Left lung (tissue), 10 donors: ENCODE results near the gene TSHZ3. TPM values are rescaled to one million over a fixed set of nuclear protein-coding genes. Genes with fewer than 3 reads are reported as not detected.

ENCODE experiments used
- ATAC-seq: fragments of 200-7000 bp; cut with Tn5 transposase; one replicate; pipeline ENCODE4 v1.9.1; 2020; ENCODE audit warnings: moderate library complexity
- DNase-seq, 4 donors: peaks; one replicate each; pipeline ENCODE4 v3.0.0-alpha.2; 2013 to 2020
- H3K27ac ChIP-seq, 2 donors: fragments of 200-600 bp; sonication (generic) in 1 of 2; one replicate each; pipeline versions ENCODE4 v1.5.0 to v1.8.0; 2020 to 2021
- H3K27me3 ChIP-seq, 2 donors: fragments of 200-600 bp; sonication (generic) in 1 of 2; one replicate each; pipeline versions ENCODE4 v1.5.0 to v1.8.0; 2020 to 2021
- H3K36me3 ChIP-seq, 2 donors: fragments of 200-600 bp; sonication (generic) in 1 of 2; one replicate each; pipeline versions ENCODE4 v1.5.0 to v1.8.0; 2020 to 2021
- H3K4me1 ChIP-seq, 2 donors: fragments of 200-600 bp; one replicate each; pipeline ENCODE4 v1.8.0; 2021
- H3K4me3 ChIP-seq, 2 donors: fragments of 200-600 bp; sonication (generic) in 1 of 2; one replicate each; pipeline versions ENCODE4 v1.5.0 to v1.8.0; 2020 to 2021; ENCODE audit warnings: mild to moderate bottlenecking in 1 of 2
- H3K9me3 ChIP-seq, 2 donors: fragments of 200-600 bp; sonication (generic) in 1 of 2; one replicate each; pipeline versions ENCODE4 v1.5.0 to v1.8.0; 2020 to 2021
- intact Hi-C, 2 donors: fragments of 100-400 bp; cut with DNase I; formaldehyde crosslinking; loops; one replicate each; pipeline versions ENCODE4 v1.11.2 to v1.14.2; 2022
- polyA plus RNA-seq, 6 donors: library from polyadenylated mRNA; unstranded; fragments of 120-200 nt; gene quantifications; one replicate each; pipeline ENCODE4 v1.2.1, GENCODE V29; 2013; ENCODE audit not compliant: insufficient read length in 6 of 6
- total RNA-seq, 2 donors: library from RNA; stranded (reverse); fragmentation: NEBNext Ultra II Directional; extraction: Animal tissue kit (Norgen Biotek cat#: 25700); gene quantifications; one replicate each; pipeline ENCODE4 v1.2.1, GENCODE V29; 2021
- TF ChIP-seq, protein P1 (sequence below), 2 donors: fragments of 200-600 bp; sonication (generic) in 1 of 2; IDR thresholded peaks; one replicate each; pipeline versions ENCODE4 v1.5.0 to v1.8.0; 2021; ENCODE audit warnings: antibody characterized with exemption in 2 of 2
- donor health status: DM: no; HTN: yes; CAD: no.
- donor health status: DM: no; HTN: no; CAD: no.

The TSHZ3 gene
- total and polyA plus RNA-seq, 8 donors, result 6.7 to 42.9 (median 35.2) TPM

DNA sequence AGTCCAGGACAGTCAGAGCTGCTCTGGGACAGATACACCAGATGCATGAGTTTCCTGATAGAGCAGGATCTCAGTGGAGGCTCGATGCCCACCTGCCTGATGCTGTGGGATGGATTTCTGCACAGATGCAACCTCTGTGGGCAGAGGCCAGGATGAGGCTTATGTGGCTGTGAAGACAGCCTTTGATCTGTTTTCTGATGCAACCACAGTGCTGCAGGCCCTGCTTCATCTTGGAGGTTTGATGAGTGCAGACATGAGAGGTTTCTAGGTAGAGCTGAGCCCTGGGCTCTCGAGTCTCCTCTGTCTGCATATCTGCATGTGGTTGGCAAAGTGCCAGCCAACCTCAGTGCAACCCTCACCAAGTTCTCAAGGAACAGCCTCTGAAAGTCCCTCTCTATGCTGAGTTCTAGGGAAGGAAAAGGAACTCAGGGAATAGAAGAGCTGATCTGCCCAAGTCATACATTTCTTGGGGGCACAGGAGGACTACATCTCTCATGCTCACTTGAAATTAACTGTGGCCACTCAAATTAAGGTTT is 23.1 kb upstream of the TSHZ3 start:
- Histone ChIP-seq H3K27ac (no peak overlapping the region), H3K36me3 (no peaks in the 10 kb centered on the region), H3K4me1 (no peaks in the 10 kb centered on the region), H3K27me3 (peaks cover 0 to 4% of the 10 kb centered on the region in 2 donors), H3K9me3 (peaks cover 0 to 4% of the 10 kb centered on the region in 2 donors), H3K4me3 (no peak overlapping the region)
- intact Hi-C loops, result no loop called here
- no peak for ATAC-seq
- TF ChIP-seq, protein P1, sequence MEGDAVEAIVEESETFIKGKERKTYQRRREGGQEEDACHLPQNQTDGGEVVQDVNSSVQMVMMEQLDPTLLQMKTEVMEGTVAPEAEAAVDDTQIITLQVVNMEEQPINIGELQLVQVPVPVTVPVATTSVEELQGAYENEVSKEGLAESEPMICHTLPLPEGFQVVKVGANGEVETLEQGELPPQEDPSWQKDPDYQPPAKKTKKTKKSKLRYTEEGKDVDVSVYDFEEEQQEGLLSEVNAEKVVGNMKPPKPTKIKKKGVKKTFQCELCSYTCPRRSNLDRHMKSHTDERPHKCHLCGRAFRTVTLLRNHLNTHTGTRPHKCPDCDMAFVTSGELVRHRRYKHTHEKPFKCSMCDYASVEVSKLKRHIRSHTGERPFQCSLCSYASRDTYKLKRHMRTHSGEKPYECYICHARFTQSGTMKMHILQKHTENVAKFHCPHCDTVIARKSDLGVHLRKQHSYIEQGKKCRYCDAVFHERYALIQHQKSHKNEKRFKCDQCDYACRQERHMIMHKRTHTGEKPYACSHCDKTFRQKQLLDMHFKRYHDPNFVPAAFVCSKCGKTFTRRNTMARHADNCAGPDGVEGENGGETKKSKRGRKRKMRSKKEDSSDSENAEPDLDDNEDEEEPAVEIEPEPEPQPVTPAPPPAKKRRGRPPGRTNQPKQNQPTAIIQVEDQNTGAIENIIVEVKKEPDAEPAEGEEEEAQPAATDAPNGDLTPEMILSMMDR (IDR thresholded peaks at IDR 0.05), result no peak
- no peak for DNase-seq

DNA sequence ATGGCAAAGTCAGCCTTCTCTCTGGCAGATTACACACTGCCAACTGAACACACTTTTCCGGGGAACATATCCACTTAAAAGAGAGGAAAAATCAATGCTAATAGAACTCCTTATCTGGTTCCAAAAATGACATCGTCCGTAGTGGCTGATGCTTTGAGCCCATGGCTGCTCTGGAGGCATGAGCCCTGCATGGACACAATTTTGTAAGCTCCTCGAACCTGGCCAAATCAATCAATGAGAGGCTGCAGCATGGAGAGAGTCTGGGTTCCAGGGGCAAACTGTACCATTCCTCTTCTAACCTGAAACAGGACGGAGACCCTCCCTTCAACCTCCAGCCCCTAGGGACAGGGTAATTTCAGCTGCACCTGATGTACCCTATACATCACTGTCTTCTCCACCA is 21.0 kb upstream of the TSHZ3 start:
- no peak overlapping the region for H3K27ac ChIP-seq
- intact Hi-C loops, result no loop called here
- no peak for ATAC-seq
- H3K4me3 ChIP-seq, result no peak overlapping the region
- H3K9me3 ChIP-seq, result peaks cover 0 to 4% of the 10 kb centered on the region in 2 donors
- no peak for DNase-seq
- TF ChIP-seq, protein P1 (IDR thresholded peaks at IDR 0.05), result no peak
- H3K36me3 ChIP-seq, result no peaks in the 10 kb centered on the region
- H3K4me1 ChIP-seq, result no peaks in the 10 kb centered on the region
- peaks cover 0 to 9% of the 10 kb centered on the region in 2 donors for H3K27me3 ChIP-seq

DNA sequence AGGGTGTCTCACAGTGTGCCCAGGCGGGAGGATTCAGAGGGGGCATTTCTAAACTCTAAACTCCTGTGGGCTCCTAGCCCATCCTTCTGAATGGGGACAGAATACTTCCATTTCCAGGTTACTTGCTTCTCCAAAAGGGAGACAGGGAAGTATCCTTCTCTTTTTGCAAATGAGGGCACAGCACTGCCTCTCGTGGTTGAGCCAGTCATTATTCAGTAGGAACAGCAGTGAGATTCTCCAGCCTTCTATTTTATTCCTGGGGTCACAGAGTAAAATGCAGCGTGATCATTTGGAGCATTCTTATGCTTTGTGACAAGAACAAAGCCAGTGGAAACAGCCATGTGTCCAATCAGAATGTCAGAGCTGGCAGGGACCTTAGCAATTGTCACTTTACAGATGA is 15.7 kb upstream of the TSHZ3 start:
- Histone ChIP-seq H3K27ac (no peak overlapping the region), H3K27me3 (peaks cover 0 to 29% of the 10 kb centered on the region in 2 donors), H3K4me3 (no peak overlapping the region), H3K4me1 (no peaks in the 10 kb centered on the region), H3K9me3 (no peaks in the 10 kb centered on the region), H3K36me3 (no peaks in the 10 kb centered on the region)
- intact Hi-C loops, result no loop called here
- TF ChIP-seq, protein P1 (IDR thresholded peaks at IDR 0.05), result no peak
- no peak for DNase-seq
- no peak for ATAC-seq

DNA sequence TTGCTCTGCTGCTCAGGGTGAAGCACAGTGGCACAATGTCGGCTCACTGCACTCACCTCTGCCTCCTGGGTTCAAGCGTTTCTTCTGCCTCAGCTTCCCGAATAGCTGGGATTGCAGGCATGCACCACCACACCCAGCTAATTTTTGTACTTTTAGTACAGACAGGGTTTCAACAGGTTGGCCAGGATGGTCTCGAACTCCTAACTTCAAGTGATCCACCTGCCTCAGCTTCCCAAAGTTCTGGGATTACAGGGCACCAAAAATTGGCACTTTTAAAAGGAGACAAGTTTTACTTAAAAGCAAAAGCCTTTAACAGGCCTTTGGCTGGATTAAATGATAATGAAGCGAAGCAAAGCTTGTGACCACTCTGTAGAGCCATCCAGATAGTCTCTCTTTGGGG is 12.5 kb upstream of the TSHZ3 start:
- TF ChIP-seq, protein P1 (IDR thresholded peaks at IDR 0.05), result no peak
- no peaks in the 10 kb centered on the region for H3K36me3 ChIP-seq
- DNase-seq, result no peak

DNA sequence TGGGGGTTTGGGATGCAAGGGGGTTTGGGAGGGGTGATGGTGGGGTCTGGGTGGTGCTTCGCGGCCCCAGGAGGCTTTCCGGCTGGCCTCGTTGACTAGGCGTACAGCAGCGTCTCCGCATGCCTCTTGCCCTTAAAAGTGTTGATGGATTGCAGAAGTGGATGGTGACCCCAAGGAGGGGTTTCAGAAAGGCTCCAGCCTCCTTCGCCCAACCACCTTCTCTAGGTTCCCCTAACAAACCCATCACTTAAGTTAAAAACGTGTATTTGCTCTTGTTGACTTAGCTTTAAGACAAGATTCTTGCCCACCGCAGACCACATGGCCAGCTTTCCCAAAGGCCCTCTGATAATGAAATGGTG is 8.1 kb upstream of the TSHZ3 start:
- Histone ChIP-seq H3K9me3 (no peaks in the 10 kb centered on the region), H3K4me1 (peaks cover 0 to 8% of the 10 kb centered on the region in 2 donors), H3K27ac (no peak overlapping the region), H3K36me3 (no peaks in the 10 kb centered on the region), H3K4me3 (no peak overlapping the region), H3K27me3 (peaks cover 46 to 76% of the 10 kb centered on the region in 2 donors)
- TF ChIP-seq, protein P1 (IDR thresholded peaks at IDR 0.05), result no peak
- intact Hi-C loops, result no loop called here
- DNase-seq, result no peak
- ATAC-seq, result no peak

More for the DNA sequence above, 12.5 kb upstream of the TSHZ3 start:
- Histone ChIP-seq H3K27me3 (peaks cover 9 to 52% of the 10 kb centered on the region in 2 donors), H3K27ac (no peak overlapping the region), H3K4me3 (no peak overlapping the region), H3K4me1 (peaks cover 0 to 5% of the 10 kb centered on the region in 2 donors), H3K9me3 (no peaks in the 10 kb centered on the region)
- ATAC-seq, result no peak
- intact Hi-C loops, result no loop called here
